ENCODE measurements around the gene ATP10B.

DNA sequence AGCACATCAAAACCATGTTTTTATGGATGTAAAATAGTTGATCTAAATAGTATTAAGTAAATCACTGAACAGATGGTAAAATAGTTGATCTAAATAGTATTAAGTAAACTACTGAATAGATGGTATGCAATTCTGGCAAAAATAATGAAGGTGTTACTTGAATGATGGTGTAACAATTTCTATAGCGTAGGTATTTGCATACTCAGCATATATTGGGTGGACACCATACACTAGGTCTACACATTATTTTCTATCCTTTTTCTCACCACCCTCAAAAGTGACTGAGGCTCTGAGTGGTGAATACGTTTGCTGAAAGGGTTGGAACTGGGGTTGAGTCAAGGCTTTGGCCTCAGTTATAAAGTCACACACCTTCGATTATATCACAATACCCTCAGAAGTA lies 81.3 kb downstream of the ATP10B start:
- TF ChIP-seq, protein P1, sequence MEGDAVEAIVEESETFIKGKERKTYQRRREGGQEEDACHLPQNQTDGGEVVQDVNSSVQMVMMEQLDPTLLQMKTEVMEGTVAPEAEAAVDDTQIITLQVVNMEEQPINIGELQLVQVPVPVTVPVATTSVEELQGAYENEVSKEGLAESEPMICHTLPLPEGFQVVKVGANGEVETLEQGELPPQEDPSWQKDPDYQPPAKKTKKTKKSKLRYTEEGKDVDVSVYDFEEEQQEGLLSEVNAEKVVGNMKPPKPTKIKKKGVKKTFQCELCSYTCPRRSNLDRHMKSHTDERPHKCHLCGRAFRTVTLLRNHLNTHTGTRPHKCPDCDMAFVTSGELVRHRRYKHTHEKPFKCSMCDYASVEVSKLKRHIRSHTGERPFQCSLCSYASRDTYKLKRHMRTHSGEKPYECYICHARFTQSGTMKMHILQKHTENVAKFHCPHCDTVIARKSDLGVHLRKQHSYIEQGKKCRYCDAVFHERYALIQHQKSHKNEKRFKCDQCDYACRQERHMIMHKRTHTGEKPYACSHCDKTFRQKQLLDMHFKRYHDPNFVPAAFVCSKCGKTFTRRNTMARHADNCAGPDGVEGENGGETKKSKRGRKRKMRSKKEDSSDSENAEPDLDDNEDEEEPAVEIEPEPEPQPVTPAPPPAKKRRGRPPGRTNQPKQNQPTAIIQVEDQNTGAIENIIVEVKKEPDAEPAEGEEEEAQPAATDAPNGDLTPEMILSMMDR (IDR thresholded peaks at IDR 0.05; ENCODE audit: borderline replicate concordance, extremely low read depth, low read length, poor library complexity, severe bottlenecking) = no peak
- no peak for TF ChIP-seq EZH2 (IDR thresholded peaks at IDR 0.05; ENCODE audit: borderline replicate concordance, low read depth, low read length, severe bottlenecking)

Measured in DND-41 (cell line).